ENCODE measurements around the gene OR2AK2. TPM values are rescaled to one million over a fixed set of nuclear protein-coding genes. Genes with fewer than 3 reads are reported as not detected.

OR2AK2 gene, protein sequence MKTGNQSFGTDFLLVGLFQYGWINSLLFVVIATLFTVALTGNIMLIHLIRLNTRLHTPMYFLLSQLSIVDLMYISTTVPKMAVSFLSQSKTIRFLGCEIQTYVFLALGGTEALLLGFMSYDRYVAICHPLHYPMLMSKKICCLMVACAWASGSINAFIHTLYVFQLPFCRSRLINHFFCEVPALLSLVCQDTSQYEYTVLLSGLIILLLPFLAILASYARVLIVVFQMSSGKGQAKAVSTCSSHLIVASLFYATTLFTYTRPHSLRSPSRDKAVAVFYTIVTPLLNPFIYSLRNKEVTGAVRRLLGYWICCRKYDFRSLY
- total RNA-seq, result not detected in 2 replicates
- long read RNA-seq, result 0 reads

DNA sequence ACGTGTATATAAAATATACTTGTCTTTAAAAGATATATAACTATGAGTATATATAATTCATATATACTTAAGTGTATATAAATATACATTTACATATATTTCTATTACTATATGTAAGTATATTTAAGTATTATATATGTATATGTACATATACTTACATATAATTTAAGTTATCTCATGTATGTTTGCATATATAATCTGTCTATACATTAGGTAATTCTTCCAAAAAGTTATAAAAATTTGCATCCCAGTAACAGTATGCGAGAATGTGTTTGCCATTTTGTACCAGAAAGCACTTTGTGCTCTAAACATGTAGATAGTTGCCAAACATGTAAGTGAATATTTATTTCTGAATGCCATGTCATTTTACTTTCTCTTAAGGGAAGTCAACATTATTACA, at the start of gene OR2AK2:
OR2AK2 (plus strand) TSS at position 301 of the 400 bp plus-strand sequence. CDS start 144 bp downstream, outside the sequence.
- Mint-ChIP-seq H3K27me3 (ENCODE audit: unreplicated experiment) (no peaks in the 10 kb centered on the region), H3K4me3 (ENCODE audit: unreplicated experiment) (no peak within 1 kb of the TSS), H3K9me3 (ENCODE audit: unreplicated experiment) (peaks cover 45% of the 10 kb centered on the region), H3K27ac (ENCODE audit: unreplicated experiment) (no peak within 1 kb of the TSS), H3K4me1 (ENCODE audit: unreplicated experiment) (no peaks in the 10 kb centered on the region), H3K36me3 (ENCODE audit: unreplicated experiment) (no peaks in the 10 kb centered on the region)
- TF ChIP-seq, protein P1, sequence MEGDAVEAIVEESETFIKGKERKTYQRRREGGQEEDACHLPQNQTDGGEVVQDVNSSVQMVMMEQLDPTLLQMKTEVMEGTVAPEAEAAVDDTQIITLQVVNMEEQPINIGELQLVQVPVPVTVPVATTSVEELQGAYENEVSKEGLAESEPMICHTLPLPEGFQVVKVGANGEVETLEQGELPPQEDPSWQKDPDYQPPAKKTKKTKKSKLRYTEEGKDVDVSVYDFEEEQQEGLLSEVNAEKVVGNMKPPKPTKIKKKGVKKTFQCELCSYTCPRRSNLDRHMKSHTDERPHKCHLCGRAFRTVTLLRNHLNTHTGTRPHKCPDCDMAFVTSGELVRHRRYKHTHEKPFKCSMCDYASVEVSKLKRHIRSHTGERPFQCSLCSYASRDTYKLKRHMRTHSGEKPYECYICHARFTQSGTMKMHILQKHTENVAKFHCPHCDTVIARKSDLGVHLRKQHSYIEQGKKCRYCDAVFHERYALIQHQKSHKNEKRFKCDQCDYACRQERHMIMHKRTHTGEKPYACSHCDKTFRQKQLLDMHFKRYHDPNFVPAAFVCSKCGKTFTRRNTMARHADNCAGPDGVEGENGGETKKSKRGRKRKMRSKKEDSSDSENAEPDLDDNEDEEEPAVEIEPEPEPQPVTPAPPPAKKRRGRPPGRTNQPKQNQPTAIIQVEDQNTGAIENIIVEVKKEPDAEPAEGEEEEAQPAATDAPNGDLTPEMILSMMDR (IDR thresholded peaks at IDR 0.05), result no peak
- DNase-seq (ENCODE audit: extremely low spot score, unreplicated experiment), result no peak

DNA sequence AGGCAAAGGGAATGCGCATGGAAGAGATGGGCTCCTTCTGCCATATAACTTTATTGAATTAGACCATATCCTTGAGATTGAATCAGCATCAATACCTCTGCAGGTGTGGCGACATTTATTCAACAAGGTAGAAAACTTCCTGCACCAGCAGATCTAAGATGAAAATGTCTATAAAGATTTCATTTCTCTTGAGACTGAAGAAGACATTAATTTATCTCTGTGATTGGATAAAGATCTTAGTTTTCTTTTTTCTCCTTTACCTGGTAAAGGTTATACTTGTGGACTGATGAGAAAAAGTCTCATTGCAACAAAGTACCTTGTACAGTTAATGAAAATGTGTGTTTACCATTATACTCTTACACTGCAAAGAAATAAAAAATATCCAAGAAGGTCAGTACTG, 45.1 kb upstream of the OR2AK2 start, which contains the start of gene OR2T8:
OR2T8 (plus strand) TSS at position 301 of the 400 bp plus-strand sequence. CDS start 766 bp downstream, outside the sequence.
- Mint-ChIP-seq H3K4me1 (ENCODE audit: unreplicated experiment) (no peaks in the 10 kb centered on the region), H3K27ac (ENCODE audit: unreplicated experiment) (no peak within 1 kb of the TSS), H3K9me3 (ENCODE audit: unreplicated experiment) (no peaks in the 10 kb centered on the region), H3K36me3 (ENCODE audit: unreplicated experiment) (no peaks in the 10 kb centered on the region), H3K4me3 (ENCODE audit: unreplicated experiment) (no peak within 1 kb of the TSS), H3K27me3 (ENCODE audit: unreplicated experiment) (no peaks in the 10 kb centered on the region)
- DNase-seq (ENCODE audit: extremely low spot score, unreplicated experiment), result no peak
- TF ChIP-seq, protein P1 (IDR thresholded peaks at IDR 0.05), result no peak

DNA sequence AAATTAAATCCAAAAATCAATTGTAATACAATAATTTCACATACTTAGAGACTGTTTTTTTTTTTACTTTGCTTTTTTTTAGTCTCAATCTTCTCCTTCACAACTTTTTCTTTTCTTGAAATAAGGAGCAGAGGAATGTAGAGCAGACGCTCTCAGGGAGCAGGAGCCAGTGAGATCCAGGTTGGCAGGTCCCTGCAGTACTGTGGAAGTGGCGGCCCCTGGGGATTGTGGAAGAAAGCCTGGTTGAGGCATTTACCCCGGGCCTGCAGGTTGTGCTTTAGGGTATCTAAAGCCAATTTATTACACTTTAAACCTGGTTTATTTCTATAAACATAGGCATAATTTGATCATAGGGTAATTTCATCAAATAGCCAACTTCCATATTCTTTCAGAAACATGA, 41.1 kb upstream of the OR2AK2 start:
- H3K4me3 Mint-ChIP-seq (ENCODE audit: unreplicated experiment), result no peak overlapping the region
- no peak for DNase-seq (ENCODE audit: extremely low spot score, unreplicated experiment)
- H3K9me3 Mint-ChIP-seq (ENCODE audit: unreplicated experiment), result no peaks in the 10 kb centered on the region
- H3K27ac Mint-ChIP-seq (ENCODE audit: unreplicated experiment), result no peak overlapping the region
- TF ChIP-seq, protein P1 (IDR thresholded peaks at IDR 0.05), result no peak
- no peaks in the 10 kb centered on the region for H3K4me1 Mint-ChIP-seq (ENCODE audit: unreplicated experiment)
- H3K27me3 Mint-ChIP-seq (ENCODE audit: unreplicated experiment), result no peaks in the 10 kb centered on the region
- H3K36me3 Mint-ChIP-seq (ENCODE audit: unreplicated experiment), result no peaks in the 10 kb centered on the region

DNA sequence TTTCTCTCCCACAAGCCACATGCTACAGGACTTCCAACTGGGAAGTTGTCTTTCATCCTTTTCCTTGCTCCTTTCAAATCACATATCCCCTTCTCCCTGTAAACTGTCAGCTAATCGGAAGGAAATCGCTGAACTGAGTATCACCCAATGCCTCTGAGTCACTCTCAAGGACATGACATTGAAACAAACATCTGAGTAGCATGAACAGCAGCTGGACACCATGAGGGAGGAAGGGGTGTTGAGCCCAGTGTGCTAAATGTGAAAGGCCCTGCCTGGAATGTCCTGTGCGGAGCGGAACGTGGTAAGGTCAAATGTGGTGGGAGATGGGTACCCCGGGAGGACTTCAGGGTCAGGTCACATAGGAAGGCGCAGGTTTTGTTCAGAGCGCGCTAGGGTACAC, 40.2 kb upstream of the OR2AK2 start, which contains the start of gene OR2AJ1:
OR2AJ1 (plus strand) TSS at position 22 of the 400 bp plus-strand sequence. CDS start 8,880 bp downstream, outside the sequence.
- Mint-ChIP-seq H3K4me1 (ENCODE audit: unreplicated experiment) (no peaks in the 10 kb centered on the region), H3K36me3 (ENCODE audit: unreplicated experiment) (no peaks in the 10 kb centered on the region), H3K27ac (ENCODE audit: unreplicated experiment) (no peak within 1 kb of the TSS), H3K27me3 (ENCODE audit: unreplicated experiment) (no peaks in the 10 kb centered on the region), H3K4me3 (ENCODE audit: unreplicated experiment) (no peak within 1 kb of the TSS), H3K9me3 (ENCODE audit: unreplicated experiment) (peaks cover under 1% of the 10 kb centered on the region)
- TF ChIP-seq, protein P1 (IDR thresholded peaks at IDR 0.05), result no peak
- DNase-seq (ENCODE audit: extremely low spot score, unreplicated experiment), result no peak

DNA sequence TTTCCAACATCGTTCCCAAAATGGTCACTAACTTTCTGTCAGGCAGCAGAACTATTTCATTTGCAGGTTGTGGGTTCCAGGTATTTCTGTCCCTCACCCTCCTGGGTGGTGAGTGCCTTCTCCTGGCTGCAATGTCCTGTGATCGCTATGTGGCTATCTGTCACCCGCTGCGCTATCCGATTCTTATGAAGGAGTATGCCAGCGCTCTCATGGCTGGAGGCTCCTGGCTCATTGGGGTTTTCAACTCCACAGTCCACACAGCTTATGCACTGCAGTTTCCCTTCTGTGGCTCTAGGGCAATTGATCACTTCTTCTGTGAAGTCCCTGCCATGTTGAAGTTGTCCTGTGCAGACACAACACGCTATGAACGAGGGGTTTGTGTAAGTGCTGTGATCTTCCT, 31.0 kb upstream of the OR2AK2 start:
- no peak overlapping the region for H3K27ac Mint-ChIP-seq (ENCODE audit: unreplicated experiment)
- H3K4me1 Mint-ChIP-seq (ENCODE audit: unreplicated experiment), result peaks cover 3% of the 10 kb centered on the region
- TF ChIP-seq, protein P1 (IDR thresholded peaks at IDR 0.05), result no peak
- H3K4me3 Mint-ChIP-seq (ENCODE audit: unreplicated experiment), result no peak overlapping the region
- H3K9me3 Mint-ChIP-seq (ENCODE audit: unreplicated experiment), result peaks cover 6% of the 10 kb centered on the region
- peaks cover 7% of the 10 kb centered on the region for H3K27me3 Mint-ChIP-seq (ENCODE audit: unreplicated experiment)
- no peaks in the 10 kb centered on the region for H3K36me3 Mint-ChIP-seq (ENCODE audit: unreplicated experiment)
- DNase-seq (ENCODE audit: extremely low spot score, unreplicated experiment), result no peak
